PC-9 (cell line): ENCODE measurements around the gene ZNF438. TPM values are rescaled to one million over a fixed set of nuclear protein-coding genes. Genes with fewer than 3 reads are reported as not detected.

Experiments
- BruUV-seq: library from RNA; stranded (reverse); fragments of 400-500 nt; replicated peaks from 2 replicates; lab custom pipeline; 2021; lab: Mats Ljungman, UMichigan
- CTCF ChIA-PET: fragments of 300-600 bp; sonication (Branson Sonifier 250); formaldehyde crosslinking; loops from one replicate; lab custom pipeline; 2022; ENCODE audit warnings: antibody characterized with exemption; lab: Charles Lee
- POLR2A ChIA-PET: fragments of 300-600 bp; sonication (Branson Sonifier 250); formaldehyde crosslinking; loops from one replicate; lab custom pipeline; 2022; ENCODE audit warnings: antibody characterized with exemption; ENCODE audit not compliant: unreplicated experiment; lab: Charles Lee
- DNase-seq, 2 experiments: peaks; one replicate each; pipeline versions ENCODE4 v3.0.0 to v3.0.0-alpha.2; 2015 to 2022; ENCODE audit warnings: mixed read lengths in 1 of 2
- H2AFZ ChIP-seq: fragments of 200-600 bp; sonication (generic); 2 replicates; pipeline ENCODE4 v1.8.1; 2017; ENCODE audit warnings: antibody characterized with exemption
- H3F3A ChIP-seq: fragments of 200-600 bp; sonication (generic); 2 replicates; pipeline ENCODE4 v1.8.1; 2017; ENCODE audit warnings: antibody characterized with exemption, mild to moderate bottlenecking, low read depth; ENCODE audit not compliant: insufficient read depth
- H3K27ac ChIP-seq: fragments of 200-600 bp; sonication (generic); 2 replicates; pipeline ENCODE4 v1.6.1; 2016; ENCODE audit warnings: mixed run types
- H3K27me3 ChIP-seq: fragments of 200-600 bp; sonication (generic); 2 replicates; pipeline ENCODE4 v1.6.1; 2016; ENCODE audit warnings: low read depth, mixed run types; ENCODE audit not compliant: insufficient read depth
- H3K36me3 ChIP-seq: fragments of 200-600 bp; sonication (generic); 2 replicates; pipeline ENCODE4 v1.6.1; 2016; ENCODE audit warnings: low read depth, mixed run types
- H3K4me1 ChIP-seq: fragments of 200-600 bp; sonication (generic); replicated peaks from 2 replicates; pipeline ENCODE4 v1.6.1; 2016; ENCODE audit warnings: mixed run types; ENCODE audit not compliant: insufficient read depth
- H3K4me2 ChIP-seq: fragments of 200-600 bp; sonication (generic); 2 replicates; pipeline ENCODE4 v1.6.1; 2017; ENCODE audit warnings: mixed run types
- H3K4me3 ChIP-seq: fragments of 200-600 bp; sonication (generic); 2 replicates; pipeline ENCODE4 v1.6.1; 2016; ENCODE audit warnings: mixed run types
- H3K79me2 ChIP-seq: fragments of 200-600 bp; sonication (generic); 2 replicates; pipeline ENCODE4 v1.6.1; 2017; ENCODE audit warnings: low read depth, mixed run types
- H3K9me2 ChIP-seq: fragments of 200-600 bp; sonication (generic); 2 replicates; pipeline ENCODE4 v1.8.1; 2017; ENCODE audit warnings: mild to moderate bottlenecking; ENCODE audit not compliant: insufficient read depth
- H3K9me3 ChIP-seq: fragments of 200-600 bp; sonication (generic); 2 replicates; pipeline ENCODE4 v1.8.1; 2016; ENCODE audit warnings: low read depth; ENCODE audit not compliant: insufficient read depth
- H4K20me1 ChIP-seq: fragments of 200-600 bp; sonication (generic); 2 replicates; pipeline ENCODE4 v1.8.1; 2017; ENCODE audit not compliant: insufficient read depth
- EZH2 ChIP-seq: fragments of 200-600 bp; sonication (generic); IDR thresholded peaks from 2 replicates; pipeline ENCODE4 v1.8.0; 2017; ENCODE audit warnings: antibody characterized with exemption, low read depth
- intact Hi-C: fragments of 100-400 bp; cut with micrococcal nuclease; formaldehyde crosslinking; loops from one replicate; pipeline ENCODE4 v1.10.0; 2022; ENCODE audit not compliant: unreplicated experiment
- total RNA-seq: library from RNA; stranded (reverse); gene quantifications from 2 replicates; pipeline ENCODE4 v1.2.3, GENCODE V29; 2021
- TF ChIP-seq, protein P1 (sequence below): fragments of 200-600 bp; sonication (generic); conservative IDR thresholded peaks from 2 replicates; pipeline ENCODE4 v1.6.1; 2017; ENCODE audit warnings: mixed run types, antibody characterized with exemption, mild to moderate bottlenecking, moderate library complexity

ZNF438 gene
- total RNA-seq, 1 experiment from 2014 or later = 4.7 TPM

DNA sequence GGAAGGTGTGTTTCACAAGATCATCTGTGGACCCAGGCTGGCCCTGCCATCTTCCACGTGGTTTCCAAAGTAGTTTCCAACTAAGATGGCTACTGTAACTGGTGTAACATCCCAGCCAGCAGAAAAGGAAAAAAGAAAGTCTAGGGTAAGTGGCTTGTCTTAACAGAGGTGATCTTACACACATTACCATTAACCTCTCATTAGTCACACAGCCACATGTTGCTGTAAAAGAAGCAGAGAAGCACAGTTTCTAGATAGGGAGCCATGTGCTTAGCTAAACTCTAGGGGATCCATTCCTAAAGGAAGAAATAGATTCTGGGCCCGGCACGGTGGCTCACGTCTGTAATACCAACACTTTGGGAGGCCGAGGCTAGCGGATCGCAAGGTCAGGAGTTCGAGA lies 54.3 kb downstream of the ZNF438 start:
- no peak overlapping the region for H3K4me2 ChIP-seq
- H3F3A ChIP-seq = no peaks in the 10 kb centered on the region
- no TSS peak for BruUV-seq
- H3K27me3 ChIP-seq = no peaks in the 10 kb centered on the region
- H3K9me3 ChIP-seq = no peaks in the 10 kb centered on the region
- no peak overlapping the region for H2AFZ ChIP-seq
- CTCF ChIA-PET = no interaction called here
- TF ChIP-seq, protein P1, sequence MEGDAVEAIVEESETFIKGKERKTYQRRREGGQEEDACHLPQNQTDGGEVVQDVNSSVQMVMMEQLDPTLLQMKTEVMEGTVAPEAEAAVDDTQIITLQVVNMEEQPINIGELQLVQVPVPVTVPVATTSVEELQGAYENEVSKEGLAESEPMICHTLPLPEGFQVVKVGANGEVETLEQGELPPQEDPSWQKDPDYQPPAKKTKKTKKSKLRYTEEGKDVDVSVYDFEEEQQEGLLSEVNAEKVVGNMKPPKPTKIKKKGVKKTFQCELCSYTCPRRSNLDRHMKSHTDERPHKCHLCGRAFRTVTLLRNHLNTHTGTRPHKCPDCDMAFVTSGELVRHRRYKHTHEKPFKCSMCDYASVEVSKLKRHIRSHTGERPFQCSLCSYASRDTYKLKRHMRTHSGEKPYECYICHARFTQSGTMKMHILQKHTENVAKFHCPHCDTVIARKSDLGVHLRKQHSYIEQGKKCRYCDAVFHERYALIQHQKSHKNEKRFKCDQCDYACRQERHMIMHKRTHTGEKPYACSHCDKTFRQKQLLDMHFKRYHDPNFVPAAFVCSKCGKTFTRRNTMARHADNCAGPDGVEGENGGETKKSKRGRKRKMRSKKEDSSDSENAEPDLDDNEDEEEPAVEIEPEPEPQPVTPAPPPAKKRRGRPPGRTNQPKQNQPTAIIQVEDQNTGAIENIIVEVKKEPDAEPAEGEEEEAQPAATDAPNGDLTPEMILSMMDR = no peak
- TF ChIP-seq EZH2 = no peak
- intact Hi-C loops = no loop called here
- no peaks in the 10 kb centered on the region for H3K9me2 ChIP-seq
- no peaks in the 10 kb centered on the region for H3K79me2 ChIP-seq
- H3K4me3 ChIP-seq = no peak overlapping the region
- no peaks in the 10 kb centered on the region for H3K4me1 ChIP-seq
- H4K20me1 ChIP-seq = no peaks in the 10 kb centered on the region
- no peak overlapping the region for H3K27ac ChIP-seq
- DNase-seq = no peak
- H3K36me3 ChIP-seq = no peaks in the 10 kb centered on the region
- POLR2A ChIA-PET = no interaction called here

DNA sequence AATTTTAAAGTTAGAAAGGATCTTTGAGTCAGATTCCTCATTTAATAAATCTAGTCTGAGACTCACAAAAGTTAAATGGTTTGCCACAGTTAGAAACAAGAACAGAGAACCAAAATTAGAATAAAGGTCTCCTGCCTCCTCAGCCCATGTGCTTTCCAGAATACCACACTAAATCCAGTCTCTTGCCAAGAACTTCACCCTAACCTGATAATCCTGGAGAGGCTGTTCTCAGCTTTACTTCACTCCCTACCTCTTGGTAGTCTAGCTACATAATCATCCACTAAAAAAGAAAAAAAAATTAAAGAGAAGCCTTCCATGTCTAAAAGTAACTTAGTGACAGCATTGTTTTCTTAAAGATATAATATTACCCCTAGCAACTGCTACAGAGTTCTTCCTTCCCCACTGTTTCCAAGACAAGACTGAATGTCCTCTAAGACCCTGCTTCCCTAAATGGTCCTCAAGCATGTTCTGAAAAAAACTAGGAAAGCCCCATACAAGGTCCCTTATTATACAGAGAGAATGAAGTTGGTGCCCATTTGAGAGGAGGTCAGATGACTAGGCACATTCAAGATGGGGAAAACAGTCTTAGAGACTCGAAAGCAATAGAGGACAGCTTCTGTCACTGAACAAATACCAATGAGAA lies 56.8 kb downstream of the ZNF438 start:
- Histone ChIP-seq H4K20me1 (no peaks in the 10 kb centered on the region), H3K27me3 (no peaks in the 10 kb centered on the region), H3K4me2 (no peak overlapping the region), H3K27ac (no peak overlapping the region), H3F3A (no peaks in the 10 kb centered on the region), H3K36me3 (no peaks in the 10 kb centered on the region), H3K9me3 (no peaks in the 10 kb centered on the region), H3K4me1 (no peaks in the 10 kb centered on the region), H2AFZ (no peak overlapping the region), H3K9me2 (no peaks in the 10 kb centered on the region), H3K79me2 (no peaks in the 10 kb centered on the region), H3K4me3 (no peak overlapping the region)
- ChIA-PET CTCF (no interaction called here), POLR2A (no interaction called here)
- TF ChIP-seq, protein P1 = no peak
- no peak for TF ChIP-seq EZH2
- intact Hi-C loops = no loop called here
- no TSS peak for BruUV-seq
- no peak for DNase-seq

DNA sequence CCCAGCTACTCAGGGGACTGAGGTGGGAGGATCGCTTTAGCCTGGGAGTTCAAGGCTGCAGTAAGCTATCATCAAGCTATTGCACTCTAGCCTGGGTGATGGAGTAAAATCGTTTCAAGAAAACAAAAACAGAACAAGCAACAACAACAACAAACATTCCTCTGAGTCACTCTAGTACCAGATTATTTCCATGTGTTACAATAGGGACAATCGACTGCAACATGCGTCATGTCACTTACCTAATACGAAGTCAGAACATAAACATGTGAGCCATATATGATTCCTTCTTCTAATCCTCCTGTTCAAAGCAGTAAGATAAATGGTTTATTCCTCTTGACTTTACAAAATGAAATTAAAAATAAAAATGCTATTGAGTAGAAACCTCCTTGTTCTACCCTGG lies 57.3 kb downstream of the ZNF438 start:
- intact Hi-C loops = no loop called here
- BruUV-seq = no TSS peak
- no peak for DNase-seq
- no peak for TF ChIP-seq EZH2
- TF ChIP-seq, protein P1 = no peak
- no peak overlapping the region for H3K27ac ChIP-seq
- H4K20me1 ChIP-seq = no peaks in the 10 kb centered on the region
- no peaks in the 10 kb centered on the region for H3K9me3 ChIP-seq
- no peaks in the 10 kb centered on the region for H3K4me1 ChIP-seq
- H3K4me3 ChIP-seq = no peak overlapping the region
- no peaks in the 10 kb centered on the region for H3K79me2 ChIP-seq
- no peaks in the 10 kb centered on the region for H3F3A ChIP-seq
- ChIA-PET POLR2A (no interaction called here), CTCF (no interaction called here)
- H3K36me3 ChIP-seq = no peaks in the 10 kb centered on the region
- H3K27me3 ChIP-seq = no peaks in the 10 kb centered on the region
- H2AFZ ChIP-seq = no peak overlapping the region
- H3K4me2 ChIP-seq = no peak overlapping the region
- H3K9me2 ChIP-seq = no peaks in the 10 kb centered on the region
